Effector CD8-positive, alpha-beta T cell (primary cell): ENCODE data around the gene CISTR.
"Not testable (repeated sequence)": the region's sequence is repeated elsewhere in the genome, so short reads cannot be mapped to it uniquely, and the experiment has no call there.

Experiments used
- DNase-seq: peaks from one replicate; lab custom pipeline; 2025; lab: John Stamatoyannopoulos, UW

The CISTR gene

GRCh38 chr12:53762793-53763192 lies 11.0 kb upstream of the CISTR start:
- not testable (repeated sequence) for DNase-seq

GRCh38 chr12:53761306-53761705 lies 9.5 kb upstream of the CISTR start:
- DNase-seq, result no peak

GRCh38 chr12:53759261-53759660 lies 7.5 kb upstream of the CISTR start:
- DNase-seq, result no peak

- DNase-seq, result no peak
Observed at GRCh38 chr12:53758730-53759103, 6.9 kb upstream of the CISTR start.

- DNase-seq, result no peak
Observed at GRCh38 chr12:53758081-53758729, 6.4 kb upstream of the CISTR start.

- peak; percentile 67 for DNase-seq
Observed at GRCh38 chr12:53757101-53757770, 5.5 kb upstream of the CISTR start.

- no peak for DNase-seq
Observed at GRCh38 chr12:53756300-53757100, 4.7 kb upstream of the CISTR start.

GRCh38 chr12:53755893-53756292 lies 4.1 kb upstream of the CISTR start:
- DNase-seq, result no peak

- no peak for DNase-seq
Observed at GRCh38 chr12:53755451-53755891, 3.7 kb upstream of the CISTR start.

GRCh38 chr12:53754633-53755264 lies 3.0 kb upstream of the CISTR start:
- no peak for DNase-seq

- no peak for DNase-seq
Observed at GRCh38 chr12:53754188-53754585, 2.4 kb upstream of the CISTR start.

GRCh38 chr12:53752621-53753020 lies 842 bp upstream of the CISTR start:
- DNase-seq, result no peak

- no peak for DNase-seq
Observed at GRCh38 chr12:53752192-53752601, 418 bp upstream of the CISTR start.

- no peak for DNase-seq
Observed at GRCh38 chr12:53750812-53751335, 905 bp downstream of the CISTR start.

- DNase-seq, result no peak
Observed at GRCh38 chr12:53749986-53750811, 1.6 kb downstream of the CISTR start.

- DNase-seq, result no peak
Observed at GRCh38 chr12:53748072-53748840, 3.5 kb downstream of the CISTR start.

GRCh38 chr12:53747095-53747494 lies 4.7 kb downstream of the CISTR start:
- DNase-seq, result no peak

GRCh38 chr12:53746592-53747092 lies 5.1 kb downstream of the CISTR start:
- peak; percentile 83 for DNase-seq

- DNase-seq, result no peak
Observed at GRCh38 chr12:53744751-53745150, 7.0 kb downstream of the CISTR start.

- no peak for DNase-seq
Observed at GRCh38 chr12:53744130-53744441, 7.7 kb downstream of the CISTR start.
